ENCODE results near the gene NECTIN2. TPM values are rescaled to one million over a fixed set of nuclear protein-coding genes. Genes with fewer than 3 reads are reported as not detected.

The NECTIN2 gene
- total RNA-seq, 1 experiment from 2014 or later = 176 TPM

DNA sequence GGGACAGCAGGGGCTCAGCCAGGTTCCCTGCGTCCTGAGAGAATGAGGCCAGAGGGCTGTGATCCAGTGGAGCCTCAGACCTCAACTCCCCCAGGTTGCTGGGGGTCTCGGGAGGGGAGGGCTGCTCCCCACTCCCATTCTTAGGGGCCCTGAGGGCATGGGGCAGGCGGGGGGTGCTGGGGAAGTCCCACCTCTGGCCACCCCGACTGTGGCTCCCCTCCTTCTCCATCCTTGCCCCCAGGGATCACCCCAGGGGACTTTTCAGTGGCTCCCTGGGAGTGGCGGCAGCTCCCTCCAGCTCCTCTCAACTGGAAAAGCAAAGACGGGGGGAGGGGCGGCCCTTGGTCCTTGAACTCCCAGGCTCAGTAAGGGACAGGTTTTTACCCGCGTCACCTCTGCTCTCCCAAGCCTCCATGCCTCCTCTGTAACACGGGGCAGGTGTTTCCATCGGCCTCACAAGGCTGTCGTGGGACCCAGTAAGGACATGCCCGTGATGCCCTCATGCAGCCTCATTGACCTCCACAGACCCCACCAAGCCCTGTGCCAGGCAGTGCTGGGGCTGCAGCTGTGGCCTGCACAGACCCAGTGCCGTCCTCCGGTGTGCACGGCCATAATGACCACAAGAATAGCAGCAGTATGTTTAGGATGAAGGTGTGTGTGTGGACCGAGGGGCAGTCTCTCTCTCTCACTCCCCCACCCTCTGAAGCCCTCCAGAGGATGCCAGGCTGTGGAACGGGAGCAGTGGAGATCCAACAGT, 33.4 kb downstream of the NECTIN2 start:
- no peak overlapping the region for H3K27ac ChIP-seq (ENCODE audit: insufficient read length, low read depth, low read length)

More for the DNA sequence above, 33.4 kb downstream of the NECTIN2 start:
- Histone ChIP-seq H4K20me1 (ENCODE audit: control insufficient read depth, insufficient read depth, insufficient read length) (no peaks in the 10 kb centered on the region), H4K5ac (ENCODE audit: insufficient read length, low read depth, low read length) (no peak overlapping the region), H3K18ac (ENCODE audit: insufficient read length, low read depth, low read length) (no peak overlapping the region), H3K79me1 (ENCODE audit: insufficient read depth, low read depth, low read length, poor library complexity, severe bottlenecking) (no peaks in the 10 kb centered on the region), H2BK20ac (ENCODE audit: low read depth, low read length, poor library complexity, severe bottlenecking) (no peak overlapping the region), H3K14ac (ENCODE audit: insufficient read depth, low read length) (no peak overlapping the region; the same call in 1 of the 2 replicates), H3K9ac (ENCODE audit: extremely low read depth, insufficient read length, low read length) (no peak overlapping the region), H4K91ac (ENCODE audit: insufficient read length, low read depth, low read length) (no peak overlapping the region), H2BK12ac (ENCODE audit: insufficient read length, low read depth, low read length) (no peak overlapping the region), H3K4ac (ENCODE audit: low read depth, low read length) (no peak overlapping the region), H2BK120ac (ENCODE audit: low read depth, low read length, poor library complexity, severe bottlenecking) (no peak overlapping the region), H3T11ph (ENCODE audit: low read length) (no peak overlapping the region), H2BK15ac (ENCODE audit: low read depth, low read length) (no peak overlapping the region), H2AFZ (ENCODE audit: low read length) (no peak overlapping the region), H3K9me3 (ENCODE audit: control insufficient read depth, low read depth, low read length) (no peaks in the 10 kb centered on the region), H3K56ac (ENCODE audit: insufficient read length, low read depth, low read length) (no peak overlapping the region), H3K4me1 (ENCODE audit: insufficient read depth, low read length) (no peaks in the 10 kb centered on the region), H3K23ac (ENCODE audit: insufficient read length, low read depth, low read length) (no peak overlapping the region), H3K27me3 (ENCODE audit: insufficient read depth, low read length) (no peaks in the 10 kb centered on the region), H3K23me2 (ENCODE audit: insufficient read length, low read depth, low read length, poor library complexity, severe bottlenecking) (no peaks in the 10 kb centered on the region), H2BK5ac (ENCODE audit: insufficient read length, low read length) (no peak overlapping the region), H3K4me2 (ENCODE audit: insufficient read depth, insufficient read length, low read length) (no peak overlapping the region), H3K79me2 (ENCODE audit: insufficient read depth, low read length) (no peaks in the 10 kb centered on the region), H4K8ac (replicated peaks; ENCODE audit: insufficient read length, low read depth, low read length) (no peak overlapping the region), H2AK5ac (ENCODE audit: insufficient read length, low read length) (no peak overlapping the region)
- H3K4me3 Mint-ChIP-seq = 0 out of 5 replicates have a peak overlapping the region, but pooled peaks of 1 of the 2 experiments have one; percentile 5
- WGBS (ENCODE audit: extremely low coverage, insufficient read length, low lambda C conversion rate) = no CpG with 5 or more reads among the region's 18 CpGs
- TF ChIP-seq, protein P1, sequence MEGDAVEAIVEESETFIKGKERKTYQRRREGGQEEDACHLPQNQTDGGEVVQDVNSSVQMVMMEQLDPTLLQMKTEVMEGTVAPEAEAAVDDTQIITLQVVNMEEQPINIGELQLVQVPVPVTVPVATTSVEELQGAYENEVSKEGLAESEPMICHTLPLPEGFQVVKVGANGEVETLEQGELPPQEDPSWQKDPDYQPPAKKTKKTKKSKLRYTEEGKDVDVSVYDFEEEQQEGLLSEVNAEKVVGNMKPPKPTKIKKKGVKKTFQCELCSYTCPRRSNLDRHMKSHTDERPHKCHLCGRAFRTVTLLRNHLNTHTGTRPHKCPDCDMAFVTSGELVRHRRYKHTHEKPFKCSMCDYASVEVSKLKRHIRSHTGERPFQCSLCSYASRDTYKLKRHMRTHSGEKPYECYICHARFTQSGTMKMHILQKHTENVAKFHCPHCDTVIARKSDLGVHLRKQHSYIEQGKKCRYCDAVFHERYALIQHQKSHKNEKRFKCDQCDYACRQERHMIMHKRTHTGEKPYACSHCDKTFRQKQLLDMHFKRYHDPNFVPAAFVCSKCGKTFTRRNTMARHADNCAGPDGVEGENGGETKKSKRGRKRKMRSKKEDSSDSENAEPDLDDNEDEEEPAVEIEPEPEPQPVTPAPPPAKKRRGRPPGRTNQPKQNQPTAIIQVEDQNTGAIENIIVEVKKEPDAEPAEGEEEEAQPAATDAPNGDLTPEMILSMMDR (conservative IDR thresholded peaks at IDR 0.05) = no peak
- H3K36me3 Mint-ChIP-seq (ENCODE audit: insufficient read depth in 1 of 3, low read depth in 3 of 3) = peaks cover 28 to 67% (median 59%) of the 10 kb centered on the region in 3 experiments
- H3K27me3 Mint-ChIP-seq (ENCODE audit: low read depth) = no peaks in the 10 kb centered on the region; the same call in 1 of the 2 replicates
- H3K9me3 Mint-ChIP-seq = no peaks in the 10 kb centered on the region
- peak overlapping the region in 2 of 3 experiments; percentile 58 to 86; a peak in 4 of 7 replicates for H3K27ac Mint-ChIP-seq
- peaks cover 16 to 63% of the 10 kb centered on the region in 2 experiments for H3K4me1 Mint-ChIP-seq
- no peak for DNase-seq

Measured in H9 (cell line).